Endothelial cell of umbilical vein (primary cell): ENCODE measurements around the gene FRK. TPM values are rescaled to one million over a fixed set of nuclear protein-coding genes. Genes with fewer than 3 reads are reported as not detected.

Experiments
- BruUV-seq: library from RNA; stranded (reverse); fragments of 400-500 nt; replicated peaks from 2 replicates; lab custom pipeline; 2021; lab: Mats Ljungman, UMichigan
- CTCF ChIA-PET: fragments of 300-600, 350-600 bp; sonication (Branson Sonifier 250); formaldehyde crosslinking; loops from one replicate; lab custom pipeline; 2021; ENCODE audit warnings: antibody characterized with exemption, inconsistent platforms; lab: Charles Lee
- POLR2A ChIA-PET: fragments of 300-600, 350-600 bp; sonication (Branson Sonifier 250); formaldehyde crosslinking; loops from one replicate; lab custom pipeline; 2021; ENCODE audit warnings: antibody characterized with exemption, inconsistent platforms; lab: Charles Lee
- DNase-seq: peaks from one replicate; pipeline ENCODE4 v3.0.0-alpha.2; 2011; ENCODE audit warnings: low read depth, low spot score
- FAIRE-seq: peaks from 2 replicates; lab custom pipeline; 2011; peaks lifted over from hg19 to GRCh38; lab: Jason Lieb, UNC
- H2AFZ ChIP-seq: 2 replicates; pipeline ENCODE4 v1.6.0; 2012; ENCODE audit warnings: low read depth, low read length, control low read depth, inconsistent platforms
- H3K27ac ChIP-seq: 2 replicates; pipeline ENCODE4 v1.5.1; 2011; ENCODE audit warnings: low read depth, mild to moderate bottlenecking, control low read depth, low read length, moderate library complexity; ENCODE audit not compliant: insufficient read depth
- H3K27me3 ChIP-seq, 2 experiments: 2 replicates each; pipeline versions ENCODE4 v1.6.0 to v1.6.1; 2011; ENCODE audit warnings: low read length in 2 of 2, mixed read lengths in 1 of 2; ENCODE audit not compliant: control insufficient read depth in 2 of 2, insufficient read depth in 2 of 2
- H3K36me3 ChIP-seq, 2 experiments: 2 replicates in 1 of 2; 3 replicates in 1 of 2; pipeline ENCODE4 v1.5.1; 2011; ENCODE audit warnings: low read length in 2 of 2, mild to moderate bottlenecking in 1 of 2, moderate library complexity in 1 of 2; ENCODE audit not compliant: control insufficient read depth in 2 of 2, insufficient read depth in 2 of 2; ENCODE audit errors: extremely low read depth in 1 of 2
- H3K4me1 ChIP-seq: 3 replicates; pipeline ENCODE4 v1.5.1; 2011; ENCODE audit warnings: mild to moderate bottlenecking, low read length; ENCODE audit not compliant: control insufficient read depth, insufficient read depth; ENCODE audit errors: extremely low read depth
- H3K4me2 ChIP-seq: 2 replicates; pipeline ENCODE4 v1.6.1; 2011; ENCODE audit warnings: low read length, control low read depth, mixed read lengths; ENCODE audit not compliant: insufficient read depth
- H3K4me3 ChIP-seq, 3 experiments: fragments of 200-600 bp in 1 of 3; sonication (generic), shearing (Covaris generic) in 1 of 3; replicated peaks in 1 of 3; 2 replicates each; pipeline ENCODE4 v1.5.1; 2011 to 2016; ENCODE audit warnings: control low read depth in 3 of 3, low read length in 3 of 3, mild to moderate bottlenecking in 2 of 3, inconsistent platforms in 1 of 3, low read depth in 1 of 3, moderate library complexity in 1 of 3; ENCODE audit not compliant: insufficient read depth in 1 of 3
- H3K79me2 ChIP-seq: 2 replicates; pipeline ENCODE4 v1.6.0; 2012; ENCODE audit warnings: low read length, inconsistent platforms; ENCODE audit not compliant: control insufficient read depth, insufficient read depth
- H3K9ac ChIP-seq: replicated peaks from 2 replicates; pipeline ENCODE3; 2011; ENCODE audit warnings: low read length, control low read depth; ENCODE audit not compliant: insufficient read depth; ENCODE audit errors: extremely low read depth
- H3K9me1 ChIP-seq: replicated peaks from 3 replicates; pipeline ENCODE4 v1.6.0; 2011; ENCODE audit warnings: mild to moderate bottlenecking, low read length; ENCODE audit not compliant: control insufficient read depth, insufficient read depth; ENCODE audit errors: extremely low read depth
- H3K9me3 ChIP-seq: replicated peaks from 2 replicates; pipeline ENCODE4 v1.5.1; 2012; ENCODE audit warnings: low read length, inconsistent platforms; ENCODE audit not compliant: control insufficient read depth, insufficient read depth
- H4K20me1 ChIP-seq: replicated peaks from 2 replicates; pipeline ENCODE3; 2011; ENCODE audit warnings: mild to moderate bottlenecking, low read length; ENCODE audit not compliant: control insufficient read depth, insufficient read depth; ENCODE audit errors: extremely low read depth
- CTCF ChIP-seq, 2 donors: IDR thresholded peaks; 1 replicate in 1 of 2; 2 replicates in 1 of 2; pipeline ENCODE4 v1.5.1; 2011; ENCODE audit warnings: low read length in 2 of 2, mild to moderate bottlenecking in 2 of 2, moderate library complexity in 2 of 2, control low read depth in 1 of 2, inconsistent platforms in 1 of 2, low read depth in 1 of 2; ENCODE audit not compliant: insufficient read depth in 1 of 2; ENCODE audit errors: extremely low read depth in 1 of 2
- FOS ChIP-seq: IDR thresholded peaks from 2 replicates; pipeline ENCODE4 v1.6.1; 2011; ENCODE audit warnings: mild to moderate bottlenecking, low read length, moderate library complexity, borderline replicate concordance; ENCODE audit not compliant: insufficient read depth
- GATA2 ChIP-seq: IDR thresholded peaks from 2 replicates; pipeline ENCODE4 v1.7.0; 2011; ENCODE audit warnings: low read depth, mild to moderate bottlenecking, moderate library complexity, mixed read lengths, low read length; ENCODE audit not compliant: insufficient read length, insufficient read depth
- JUN ChIP-seq: IDR thresholded peaks from 2 replicates; pipeline ENCODE4 v1.6.1; 2011; ENCODE audit warnings: borderline replicate concordance, low read depth; ENCODE audit not compliant: insufficient read length, insufficient read depth
- MAX ChIP-seq: IDR thresholded peaks from 2 replicates; pipeline ENCODE4 v1.6.1; 2011; ENCODE audit not compliant: insufficient read depth, insufficient read length
- MYC ChIP-seq: IDR thresholded peaks from one replicate; pipeline ENCODE4 v1.6.1; 2011; ENCODE audit warnings: mild to moderate bottlenecking, low read depth, low read length
- POLR2AphosphoS5 ChIP-seq: IDR thresholded peaks from 2 replicates; pipeline ENCODE4 v1.6.1; 2012; ENCODE audit warnings: low read depth, mild to moderate bottlenecking, control low read depth, low read length, moderate library complexity; ENCODE audit not compliant: insufficient read depth
- dilution Hi-C: fragments of 300-500 bp; cut with MboI; formaldehyde crosslinking; loops from one replicate; pipeline ENCODE4 v1.15.0; 2019; ENCODE audit warnings: low sequenced_read_pairs; ENCODE audit not compliant: extremely low pct_ligation_motif_present
- intact Hi-C: fragments of 100-400 bp; cut with micrococcal nuclease; formaldehyde crosslinking; loops from one replicate; pipeline ENCODE4 v1.10.0; 2022
- polyA plus RNA-seq, 4 experiments: library from polyadenylated mRNA; depleted of rRNA in 3 of 4; stranded (reverse) in 3 of 4; unstranded in 1 of 4; fragments of >200 nt; gene quantifications; 2 replicates each; pipeline versions ENCODE4 v1.2.1 to v1.2.3, GENCODE V29; 2011 to 2012; ENCODE audit warnings: missing spikeins in 1 of 4
- total RNA-seq: library from RNA; stranded (reverse); gene quantifications from 2 replicates; pipeline ENCODE4 v1.2.3, GENCODE V29; 2021

FRK gene
- total and polyA plus RNA-seq, 2 donors (not counting 3 experiments of a cell fraction or from before 2014, with no cell fraction given), result 0.01 TPM; not detected in 1

- H3K4me1 ChIP-seq, result no peaks in the 10 kb centered on the region
- no peaks in the 10 kb centered on the region for H3K79me2 ChIP-seq
- TF ChIP-seq POLR2AphosphoS5 (no peak), MAX (no peak), CTCF (IDR thresholded peaks at IDR 0.05; ENCODE audit: extremely low read depth in 1 of 2, insufficient read depth in 1 of 2, low read depth in 1 of 2, low read length in 2 of 2) (no peak), FOS (no peak), JUN (no peak), MYC (no peak), GATA2 (no peak)
- no peak overlapping the region for H3K27ac ChIP-seq
- H3K4me2 ChIP-seq, result no peak overlapping the region
- no peak overlapping the region for H3K4me3 ChIP-seq
- dilution Hi-C loops, result no loop called here
- H2AFZ ChIP-seq, result no peak overlapping the region
- intact Hi-C loops, result no loop called here
- H3K9me3 ChIP-seq, result no peaks in the 10 kb centered on the region
- no peaks in the 10 kb centered on the region for H4K20me1 ChIP-seq
- ChIA-PET POLR2A (no interaction called here), CTCF (no interaction called here)
- H3K27me3 ChIP-seq, result no peaks in the 10 kb centered on the region
- DNase-seq, result no peak
- no TSS peak for BruUV-seq
- FAIRE-seq, result no peak
- no peaks in the 10 kb centered on the region for H3K9me1 ChIP-seq
- no peaks in the 10 kb centered on the region for H3K36me3 ChIP-seq
- H3K9ac ChIP-seq, result no peak overlapping the region
These were observed 178.5 kb downstream of the FRK start for GRCh38 chr6:115882174-115882573.

Other genes starting within 250 kb of the FRK start
- gene NT5DC1, start 40.0 kb upstream of the FRK start, total RNA-seq, result 23.8 and 24.3 TPM in 2 replicates
- 6.6 and 11.3 TPM in 2 replicates for gene NT5DC1, start 40.0 kb upstream of the FRK start, polyA plus RNA-seq
- not detected in 2 replicates for gene COL10A1, start 65.2 kb upstream of the FRK start, total RNA-seq
- gene COL10A1, start 65.2 kb upstream of the FRK start, polyA plus RNA-seq, result not detected in 2 replicates
- 24.5 and 34.4 TPM in 2 replicates for gene TSPYL4, start 193.2 kb upstream of the FRK start, total RNA-seq
- gene TSPYL4, start 193.2 kb upstream of the FRK start, polyA plus RNA-seq, result 43.1 and 45.5 TPM in 2 replicates
- 54.5 and 57.3 TPM in 2 replicates for gene TSPYL1, start 219.0 kb upstream of the FRK start, total RNA-seq
- 28.7 and 32.1 TPM in 2 replicates for gene TSPYL1, start 219.0 kb upstream of the FRK start, polyA plus RNA-seq